GM21717 (cell line): ENCODE data around the gene FAM3A.

ENCODE experiments used
- ATAC-seq: cut with Tn5 transposase; IDR thresholded peaks from one replicate; pipeline ENCODE4 v1.9.1; 2021; ENCODE audit warnings: mild to moderate bottlenecking, moderate library complexity; ENCODE audit not compliant: unreplicated experiment

FAM3A gene

DNA sequence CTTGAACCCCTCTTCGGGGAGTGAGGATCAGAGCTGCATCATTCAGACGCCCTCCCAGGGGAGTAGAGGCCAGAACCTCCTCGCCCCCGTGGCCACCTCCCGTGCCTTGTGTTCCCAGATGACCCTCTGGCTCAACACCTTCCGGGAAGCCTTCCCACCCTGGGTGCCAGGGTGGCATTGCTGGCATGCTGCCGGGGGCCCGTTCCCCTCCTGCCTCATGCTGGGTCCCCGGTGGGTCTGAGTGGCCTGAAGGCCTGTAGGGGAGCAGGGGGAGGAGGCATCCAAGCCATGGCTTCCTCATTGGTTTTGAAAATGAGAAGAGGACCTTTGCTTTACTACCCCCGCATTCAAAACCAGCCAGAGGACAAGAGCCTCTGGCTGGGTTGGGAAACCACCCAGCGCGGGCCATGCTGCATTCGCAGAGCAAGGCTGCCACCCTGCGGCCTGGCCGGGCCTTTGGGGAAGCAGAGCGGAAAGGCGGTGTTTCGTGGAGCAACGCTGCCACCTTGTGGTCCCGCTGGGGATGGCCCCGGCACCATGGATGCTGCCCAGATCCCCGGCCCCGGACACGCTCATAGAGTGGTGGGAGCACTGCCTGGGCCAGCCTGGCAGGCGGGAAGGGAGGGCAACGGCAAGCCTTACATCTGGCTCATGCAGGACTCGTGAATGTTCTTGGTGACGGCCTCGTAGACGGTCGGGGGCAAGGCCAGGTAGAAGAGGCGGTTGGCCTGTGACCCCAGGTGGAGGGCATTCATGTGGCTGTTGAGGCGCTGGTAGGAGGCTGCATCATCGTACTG, 18.7 kb upstream of the FAM3A start:
- ATAC-seq = peak; percentile 87

- ATAC-seq = no peak
Measured at GRCh38 chrX:154532690-154533089, 16.7 kb upstream of the FAM3A start.

- ATAC-seq = no peak
Measured at GRCh38 chrX:154531626-154532025, 15.6 kb upstream of the FAM3A start.

GRCh38 chrX:154530286-154530685, 14.3 kb upstream of the FAM3A start:
- no peak for ATAC-seq

DNA sequence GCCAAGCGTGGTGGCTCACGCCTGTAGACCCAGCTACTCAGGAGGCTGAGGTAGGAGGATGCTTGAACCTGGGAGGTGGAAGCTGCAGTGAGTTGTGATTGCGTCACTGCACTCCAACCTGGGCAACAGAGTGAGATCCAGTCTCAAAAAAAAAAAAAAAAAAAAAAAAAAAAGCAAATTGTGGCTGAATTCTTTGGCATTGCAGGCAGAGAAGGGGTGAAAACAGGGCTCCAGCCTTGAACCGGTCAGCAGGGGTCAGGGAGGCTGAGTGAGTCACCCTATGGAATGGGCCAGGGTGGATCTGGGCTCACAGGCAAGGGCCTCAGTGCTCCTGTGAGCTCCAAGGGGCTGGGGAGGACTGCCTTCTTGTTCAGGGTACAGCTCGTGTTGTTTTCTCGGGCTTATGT, 13.2 kb upstream of the FAM3A start:
- no peak for ATAC-seq

DNA sequence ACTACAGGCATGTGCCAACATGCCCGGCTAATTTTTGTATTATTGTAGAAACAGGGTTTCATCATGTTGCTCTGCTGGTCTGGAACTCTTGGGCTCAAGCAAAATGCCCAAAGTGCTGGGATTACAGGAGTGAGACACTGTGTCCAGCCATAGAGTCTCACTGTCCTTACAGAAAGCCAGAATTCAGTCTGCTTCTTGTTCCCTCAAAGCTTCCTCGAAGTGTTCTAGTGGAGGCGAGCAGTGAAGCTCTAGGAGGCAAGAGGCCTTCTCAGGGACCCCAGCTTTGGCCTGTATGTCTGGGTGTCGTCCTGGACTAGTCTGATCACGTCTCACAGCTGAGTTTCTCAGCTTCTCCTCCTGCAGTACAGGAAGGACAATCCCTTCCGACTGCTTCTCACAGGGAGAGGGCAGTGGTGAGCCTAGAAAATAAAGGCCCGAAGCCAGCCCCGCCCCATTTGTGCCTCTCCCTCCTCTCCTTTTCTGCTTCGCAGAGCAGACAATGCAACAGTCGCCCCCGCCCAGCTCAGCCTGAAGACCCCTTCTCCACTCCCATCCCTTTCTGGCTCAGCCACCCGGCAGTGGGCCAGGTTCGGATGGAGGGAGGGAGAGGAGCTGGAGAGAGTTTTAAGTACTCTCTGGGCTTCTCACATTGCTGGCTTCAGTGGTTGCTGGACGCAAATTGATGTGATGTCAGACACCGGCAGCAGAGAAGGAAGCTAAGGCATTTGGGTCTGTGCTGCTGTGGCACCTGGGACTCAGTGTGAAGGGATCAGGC, 11.1 kb upstream of the FAM3A start:
- peak; percentile 68 for ATAC-seq

- no peak for ATAC-seq
Measured at GRCh38 chrX:154525606-154526490, 9.8 kb upstream of the FAM3A start.

DNA sequence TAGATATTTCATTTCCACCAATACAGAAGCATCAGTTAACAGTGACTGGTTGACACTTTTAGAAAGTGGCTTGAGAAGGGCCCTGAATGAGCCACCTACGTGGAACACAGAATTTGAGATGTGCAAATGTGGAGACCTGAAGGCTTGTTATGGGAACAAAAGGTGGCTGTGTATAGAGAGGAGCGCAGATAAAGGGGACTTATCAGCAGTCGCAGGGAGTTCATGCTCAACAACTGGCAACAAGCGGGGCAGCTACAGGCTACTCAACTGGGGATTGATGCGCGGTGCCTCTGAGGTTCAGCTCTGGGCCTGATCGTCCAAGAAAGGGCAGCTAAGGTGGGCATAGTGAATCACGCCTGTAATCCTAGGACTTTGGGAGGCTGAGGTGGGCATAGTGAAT, 3.4 kb upstream of the FAM3A start:
- no peak for ATAC-seq

DNA sequence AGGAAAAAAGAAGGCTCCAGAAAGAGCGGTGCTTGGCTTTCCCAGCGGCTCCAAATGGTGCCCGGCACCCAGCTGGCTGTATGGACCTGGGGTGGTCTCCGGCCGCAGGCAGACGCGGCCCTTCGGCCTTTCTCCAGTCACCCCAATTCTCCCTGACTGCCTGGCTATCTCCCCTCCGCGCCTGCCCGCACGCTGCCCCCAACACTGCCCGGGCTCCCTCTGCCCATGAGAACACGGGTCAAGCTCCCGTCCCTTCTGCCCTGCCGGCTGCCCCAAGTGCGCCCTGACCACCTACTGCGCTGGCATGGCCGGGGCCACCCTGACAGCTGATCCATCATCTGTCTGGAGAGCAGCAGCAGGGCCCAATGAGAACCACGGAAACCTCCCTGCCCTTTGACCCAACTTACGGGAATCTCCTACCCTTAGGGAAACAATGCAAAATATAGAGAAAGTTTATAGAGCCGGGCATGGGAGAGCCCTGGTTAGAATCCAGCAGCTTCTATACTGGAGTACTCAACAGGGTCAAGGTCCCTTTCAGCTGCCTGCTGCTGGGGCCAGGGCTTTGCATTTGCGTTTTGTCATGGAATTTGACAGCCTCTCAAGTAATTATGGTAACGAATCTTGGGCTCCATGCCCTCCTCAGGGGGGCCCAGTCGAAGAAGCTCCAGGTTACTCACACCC, 1.2 kb upstream of the FAM3A start:
- no peak for ATAC-seq

- no peak for ATAC-seq
Measured at GRCh38 chrX:154516656-154517100, 646 bp upstream of the FAM3A start.

DNA sequence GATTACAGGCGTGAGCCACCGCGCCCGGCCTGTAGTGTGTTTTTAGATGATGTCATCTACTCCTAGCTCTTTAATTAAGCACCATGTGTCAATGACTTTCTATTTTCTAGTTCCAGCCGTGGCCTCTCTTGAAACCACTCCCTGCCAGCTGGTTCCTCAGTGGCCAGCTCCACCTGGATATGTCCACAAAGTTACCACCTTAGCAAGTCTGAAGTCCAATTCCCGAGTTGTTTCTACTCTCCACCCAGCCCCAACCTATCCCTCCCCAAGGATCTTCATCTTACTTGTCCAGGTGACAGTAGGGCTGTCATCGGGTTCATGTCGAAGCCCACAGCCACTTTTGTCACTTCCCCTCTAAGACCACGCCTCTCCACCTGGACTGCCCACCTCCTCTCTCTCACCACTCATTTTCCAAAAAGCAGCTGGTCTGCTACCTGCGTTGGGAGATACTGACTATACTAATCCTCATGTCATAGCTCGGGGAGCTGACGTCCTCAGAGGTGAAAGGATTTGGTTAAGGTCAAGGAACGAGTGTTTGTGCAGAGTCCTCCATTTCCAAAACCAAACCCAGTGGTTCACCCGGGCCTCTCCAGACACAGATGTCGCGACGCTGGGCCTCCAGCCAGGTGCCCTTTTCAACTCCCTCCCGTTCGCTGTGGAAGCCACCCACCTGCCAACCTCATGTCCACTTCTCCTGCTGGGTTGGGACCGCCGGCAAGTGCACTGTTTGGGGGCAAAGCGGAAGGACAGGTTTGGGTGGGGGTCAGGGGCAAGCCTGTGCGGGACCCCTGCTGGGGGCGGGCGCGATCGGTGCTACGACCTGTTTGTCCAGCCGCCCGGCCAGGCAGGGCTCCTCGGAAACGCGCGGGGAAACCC, 704 bp downstream of the FAM3A start:
- ATAC-seq = peak; percentile 26

DNA sequence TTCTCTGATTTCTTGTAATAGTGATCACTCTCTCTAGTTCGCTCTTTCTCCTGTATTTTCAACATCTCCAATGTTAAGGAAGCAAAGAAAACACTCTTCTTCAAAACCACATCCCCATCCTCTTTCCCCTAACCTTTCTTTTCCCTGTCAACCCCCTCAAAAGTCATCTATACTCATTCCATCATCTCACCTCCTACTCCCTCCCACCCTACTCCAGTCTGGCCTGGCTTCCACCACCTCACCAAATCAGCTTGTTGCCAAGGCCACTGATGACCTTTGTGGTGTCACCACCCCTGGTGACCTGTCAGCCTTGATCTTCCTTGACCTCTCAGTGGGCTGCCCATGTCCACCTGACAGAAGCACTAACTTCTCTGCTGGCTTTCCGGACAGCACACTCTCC, 2.3 kb downstream of the FAM3A start:
- ATAC-seq = no peak

GRCh38 chrX:154512879-154513553, 3.0 kb downstream of the FAM3A start:
- ATAC-seq = no peak

DNA sequence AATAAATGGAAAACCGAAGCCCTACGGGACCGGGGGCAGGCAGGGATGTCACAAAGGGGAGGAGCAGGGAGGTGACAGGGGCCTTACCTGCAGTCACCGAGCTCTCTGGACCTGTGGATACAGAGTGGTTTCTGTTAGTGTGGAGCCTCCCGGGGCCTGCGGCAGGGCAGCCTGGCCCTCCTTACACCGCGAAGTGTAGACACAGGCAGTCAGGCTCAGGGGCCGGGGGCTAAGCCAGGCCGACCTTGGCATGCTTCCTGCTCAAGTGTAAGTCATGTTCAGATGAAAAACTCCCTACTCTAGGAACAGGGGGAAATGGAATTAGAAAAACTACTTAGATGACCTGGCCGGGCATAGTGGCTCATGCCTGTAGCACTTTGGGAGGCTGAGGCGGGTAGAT, 4.3 kb downstream of the FAM3A start:
- no peak for ATAC-seq

DNA sequence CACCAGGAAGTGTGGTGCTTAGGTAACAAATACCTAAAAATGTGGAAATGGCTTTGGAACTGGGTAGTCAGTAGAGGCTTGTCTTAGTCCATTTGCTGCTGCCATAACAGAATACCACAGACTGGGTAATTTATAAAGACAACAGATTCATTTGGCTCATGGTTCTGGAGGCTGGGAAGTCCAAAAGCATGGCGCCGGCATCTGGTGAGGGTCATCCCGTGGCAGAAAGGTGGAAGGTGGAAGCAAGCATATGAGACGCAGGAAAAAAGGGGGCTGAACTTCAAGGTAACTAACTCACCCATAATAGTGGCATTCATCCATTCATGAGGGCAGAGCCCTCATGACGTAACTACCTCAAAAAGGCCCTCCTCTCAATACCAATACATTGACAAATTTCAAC, 6.6 kb downstream of the FAM3A start:
- no peak for ATAC-seq

DNA sequence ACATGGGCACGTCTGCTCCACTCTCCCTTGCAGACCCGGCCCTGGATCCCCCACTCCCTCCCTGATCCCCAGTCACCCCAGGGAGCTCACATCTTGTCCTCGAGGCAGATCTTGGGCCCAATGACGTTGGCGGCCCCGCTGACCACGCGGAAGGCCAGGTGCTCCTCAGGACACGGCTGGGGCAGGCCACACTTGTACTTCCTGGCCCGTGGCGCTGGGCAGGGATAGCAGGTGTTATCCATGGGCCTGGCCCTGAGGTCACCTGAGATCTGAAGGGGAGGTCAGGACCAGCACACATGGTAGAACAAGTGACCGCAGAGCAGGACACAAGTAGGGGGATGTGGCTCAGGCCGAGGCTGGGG, 7.7 kb downstream of the FAM3A start:
- no peak for ATAC-seq

GRCh38 chrX:154507673-154508383, 8.2 kb downstream of the FAM3A start:
- ATAC-seq = no peak

GRCh38 chrX:154506483-154507332, 9.3 kb downstream of the FAM3A start:
- no peak for ATAC-seq
